Thyroid gland (tissue), 4 donors: ENCODE data around the gene ADAMTSL4. TPM values are rescaled to one million over a fixed set of nuclear protein-coding genes. Genes with fewer than 3 reads are reported as not detected.

Experiments used
- DNase-seq, 2 donors: peaks; one replicate each; pipeline ENCODE4 v3.0.0-alpha.2; 2019
- H3K27ac ChIP-seq, 3 donors: fragments of 200-600 bp; sonication (generic); 1 replicate in 2 of 3; 2 replicates in 1 of 3; pipeline ENCODE4 v1.5.1; 2016 to 2019; ENCODE audit warnings: mild to moderate bottlenecking in 1 of 3, moderate library complexity in 1 of 3
- H3K27me3 ChIP-seq: fragments of 200-600 bp; sonication (generic); one replicate; pipeline ENCODE4 v1.5.1; 2019
- H3K36me3 ChIP-seq, 2 donors: fragments of 200-600 bp; sonication (generic); one replicate each; pipeline ENCODE4 v1.5.1; 2016 to 2019
- H3K4me1 ChIP-seq, 2 donors: fragments of 200-600 bp; sonication (generic); one replicate each; pipeline ENCODE4 v1.5.1; 2017 to 2019
- H3K4me3 ChIP-seq, 3 donors: fragments of 200-600 bp; sonication (generic); replicated peaks in 1 of 3; 1 replicate in 2 of 3; 2 replicates in 1 of 3; pipeline ENCODE4 v1.5.1; 2016; ENCODE audit warnings: mild to moderate bottlenecking in 1 of 3
- H3K9me3 ChIP-seq: fragments of 200-600 bp; sonication (generic); one replicate; pipeline ENCODE4 v1.5.1; 2017
- CTCF ChIP-seq, 6 experiments: fragments of 200-600 bp in 3 of 6; fragments of 450-650 bp in 3 of 6; sonication (generic) in 3 of 6; IDR thresholded peaks; one replicate each; pipeline ENCODE4 v1.5.1; 2016 to 2019; ENCODE audit warnings: antibody characterized with exemption in 6 of 6, mild to moderate bottlenecking in 2 of 6, inconsistent platforms in 1 of 6, moderate library complexity in 1 of 6
- POLR2A ChIP-seq, 2 donors: fragments of 450-650 bp; IDR thresholded peaks; one replicate each; pipeline ENCODE4 v1.6.1; 2017; ENCODE audit warnings: antibody characterized with exemption in 2 of 2, mild to moderate bottlenecking in 2 of 2, moderate library complexity in 1 of 2
- WGBS, 2 donors: methylation state at CpG; one replicate each; pipeline ENCODE4 v1.1.5; 2017; 5-methylcytosine and 5-hydroxymethylcytosine counted together
- intact Hi-C: fragments of 100-400 bp; cut with DNase I; formaldehyde crosslinking; loops from one replicate; pipeline ENCODE4 v1.15.1; 2023
- total RNA-seq, 4 donors: library from RNA; depleted of rRNA; stranded (reverse); fragments of >200 nt; gene quantifications; one replicate each; pipeline ENCODE4 v1.2.3, GENCODE V29; 2016

ADAMTSL4 gene
- total RNA-seq, 4 donors from 2014 or later = 2.1 to 15.7 (median 6.9) TPM

DNA sequence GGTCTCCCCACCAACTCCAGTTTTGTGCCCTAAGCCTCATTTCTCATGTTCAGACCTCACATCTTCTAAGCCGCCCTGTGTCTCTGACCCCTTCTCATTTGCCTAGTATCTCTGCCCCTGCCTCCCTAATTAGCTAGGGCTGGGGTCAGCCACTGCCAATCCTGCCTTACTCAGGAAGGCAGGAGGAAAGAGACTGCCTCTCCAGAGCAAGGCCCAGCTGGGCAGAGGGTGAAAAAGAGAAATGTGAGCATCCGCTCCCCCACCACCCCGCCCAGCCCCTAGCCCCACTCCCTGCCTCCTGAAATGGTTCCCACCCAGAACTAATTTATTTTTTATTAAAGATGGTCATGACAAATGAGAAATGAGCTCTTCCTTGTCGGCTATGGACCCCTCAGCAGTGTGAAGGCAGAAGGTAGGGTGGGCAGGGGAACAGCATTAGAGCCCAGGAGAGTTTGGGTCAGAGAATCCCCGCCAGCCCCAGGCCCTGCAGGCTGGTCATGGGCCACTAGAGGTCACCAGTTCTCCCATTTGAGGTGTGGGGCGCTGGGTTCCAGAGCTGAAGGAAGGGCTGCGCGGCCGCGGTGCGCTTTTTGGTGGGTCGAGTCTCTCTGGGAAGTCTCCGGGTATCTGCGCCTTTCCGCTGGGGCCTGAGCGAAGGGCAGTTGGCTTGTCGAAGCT is 11.5 kb downstream of the ADAMTSL4 start:
- no peaks in the 10 kb centered on the region for H3K27me3 ChIP-seq
- no peaks in the 10 kb centered on the region for H3K36me3 ChIP-seq
- peaks cover 53 to 60% of the 10 kb centered on the region in 2 donors for H3K4me1 ChIP-seq
- H3K9me3 ChIP-seq = no peaks in the 10 kb centered on the region
- DNase-seq = peak; percentile 90 to 91
- peak overlapping the region; percentile 99 to 100 (median 99) for H3K27ac ChIP-seq
- TF ChIP-seq POLR2A (IDR thresholded peaks at IDR 0.05) = no peak
- peak; percentile 59 to 92 (median 76) for TF ChIP-seq CTCF (IDR thresholded peaks at IDR 0.05)
- 16 to 17% methylated on average over 16 of the region's 17 CpGs for WGBS, 2 donors
- H3K4me3 ChIP-seq = peak overlapping the region in 2 of 3 donors; percentile 15 to 36
- intact Hi-C loops = no loop called here

- intact Hi-C loops = no loop called here
- H3K27ac ChIP-seq = peak overlapping the region; percentile 99 to 100 (median 99)
- H3K36me3 ChIP-seq = no peaks in the 10 kb centered on the region
- no peaks in the 10 kb centered on the region for H3K9me3 ChIP-seq
- peaks cover 58 to 67% of the 10 kb centered on the region in 2 donors for H3K4me1 ChIP-seq
- TF ChIP-seq POLR2A (IDR thresholded peaks at IDR 0.05) (peak; percentile 76 to 100), CTCF (IDR thresholded peaks at IDR 0.05) (peak in 2 of 6 experiments; percentile 18 to 47)
- H3K27me3 ChIP-seq = no peaks in the 10 kb centered on the region
- peak; percentile 97 to 98 for DNase-seq
- 1% methylated on average over 21 to 27 of the region's 32 CpGs for WGBS, 2 donors
- peak overlapping the region in 2 of 3 donors; percentile 15 to 36 for H3K4me3 ChIP-seq
Measured at GRCh38 chr1:150561254-150561973, 12.2 kb downstream of the ADAMTSL4 start.

GRCh38 chr1:150561974-150562445 is 12.8 kb downstream of the ADAMTSL4 start:
- WGBS, 2 donors = 1 to 2% methylated on average over 15 to 18 of the region's 18 CpGs

GRCh38 chr1:150562446-150563339 is 13.5 kb downstream of the ADAMTSL4 start:
- intact Hi-C loops = no loop called here
- peak; percentile 48 to 50 for DNase-seq
- no peaks in the 10 kb centered on the region for H3K27me3 ChIP-seq
- WGBS, 2 donors = 9 to 14% methylated on average over 4 of the region's 4 CpGs
- no peak for TF ChIP-seq POLR2A (IDR thresholded peaks at IDR 0.05)
- no peak for TF ChIP-seq CTCF (IDR thresholded peaks at IDR 0.05)
- peak overlapping the region in 1 of 3 donors; percentile 36 for H3K4me3 ChIP-seq
- H3K9me3 ChIP-seq = no peaks in the 10 kb centered on the region
- peaks cover 71 to 80% of the 10 kb centered on the region in 2 donors for H3K4me1 ChIP-seq
- peak overlapping the region; percentile 99 to 100 (median 99) for H3K27ac ChIP-seq
- no peaks in the 10 kb centered on the region for H3K36me3 ChIP-seq

More at GRCh38 chr1:150561974-150562445, 12.8 kb downstream of the ADAMTSL4 start:
- peak; percentile 95 to 96 for DNase-seq
- Histone ChIP-seq H3K36me3 (no peaks in the 10 kb centered on the region), H3K27ac (peak overlapping the region; percentile 99 to 100 (median 99)), H3K9me3 (no peaks in the 10 kb centered on the region), H3K27me3 (no peaks in the 10 kb centered on the region), H3K4me3 (peak overlapping the region in 2 of 3 donors; percentile 1 to 36), H3K4me1 (peaks cover 64 to 73% of the 10 kb centered on the region in 2 donors)
- intact Hi-C loops = no loop called here
- TF ChIP-seq CTCF (IDR thresholded peaks at IDR 0.05) (no peak), POLR2A (IDR thresholded peaks at IDR 0.05) (peak; percentile 62 to 64)
